ENCODE results near the gene SSTR3. TPM values are rescaled to one million over a fixed set of nuclear protein-coding genes. Genes with fewer than 3 reads are reported as not detected.

Gene SSTR3
- total RNA-seq, 4 donors from 2014 or later: 0.11 to 0.24 (median 0.13) TPM; not detected in 1

GRCh38 chr22:37179126-37179470, 33.2 kb downstream of the SSTR3 start:
- Histone ChIP-seq H3K27ac (peak overlapping the region in 1 of 3 donors; percentile 52), H3K27me3 (no peaks in the 10 kb centered on the region), H3K9me3 (no peaks in the 10 kb centered on the region), H3K4me1 (peaks cover 0 to 30% of the 10 kb centered on the region in 2 donors), H3K4me3 (replicated peaks in 1 of 3) (no peak overlapping the region), H3K36me3 (no peaks in the 10 kb centered on the region)
- TF ChIP-seq, protein P1, sequence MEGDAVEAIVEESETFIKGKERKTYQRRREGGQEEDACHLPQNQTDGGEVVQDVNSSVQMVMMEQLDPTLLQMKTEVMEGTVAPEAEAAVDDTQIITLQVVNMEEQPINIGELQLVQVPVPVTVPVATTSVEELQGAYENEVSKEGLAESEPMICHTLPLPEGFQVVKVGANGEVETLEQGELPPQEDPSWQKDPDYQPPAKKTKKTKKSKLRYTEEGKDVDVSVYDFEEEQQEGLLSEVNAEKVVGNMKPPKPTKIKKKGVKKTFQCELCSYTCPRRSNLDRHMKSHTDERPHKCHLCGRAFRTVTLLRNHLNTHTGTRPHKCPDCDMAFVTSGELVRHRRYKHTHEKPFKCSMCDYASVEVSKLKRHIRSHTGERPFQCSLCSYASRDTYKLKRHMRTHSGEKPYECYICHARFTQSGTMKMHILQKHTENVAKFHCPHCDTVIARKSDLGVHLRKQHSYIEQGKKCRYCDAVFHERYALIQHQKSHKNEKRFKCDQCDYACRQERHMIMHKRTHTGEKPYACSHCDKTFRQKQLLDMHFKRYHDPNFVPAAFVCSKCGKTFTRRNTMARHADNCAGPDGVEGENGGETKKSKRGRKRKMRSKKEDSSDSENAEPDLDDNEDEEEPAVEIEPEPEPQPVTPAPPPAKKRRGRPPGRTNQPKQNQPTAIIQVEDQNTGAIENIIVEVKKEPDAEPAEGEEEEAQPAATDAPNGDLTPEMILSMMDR (IDR thresholded peaks at IDR 0.05): no peak
- no peak for TF ChIP-seq POLR2A (IDR thresholded peaks at IDR 0.05)
- DNase-seq: no peak
- intact Hi-C loops (cut with DNase I): no loop called here
- 84 to 96% methylated on average over 10 of the region's 10 CpGs for WGBS, 2 donors

- intact Hi-C loops (cut with DNase I): no loop called here
- no peaks in the 10 kb centered on the region for H3K9me3 ChIP-seq
- no peak for TF ChIP-seq POLR2A (IDR thresholded peaks at IDR 0.05)
- TF ChIP-seq, protein P1 (IDR thresholded peaks at IDR 0.05): no peak
- H3K36me3 ChIP-seq: no peaks in the 10 kb centered on the region
- peaks cover 0 to 30% of the 10 kb centered on the region in 2 donors for H3K4me1 ChIP-seq
- H3K27me3 ChIP-seq: no peaks in the 10 kb centered on the region
- 47 to 52% methylated on average over 11 to 16 of the region's 17 CpGs for WGBS, 2 donors
- DNase-seq: peak; percentile 30 to 37
- H3K27ac ChIP-seq: peak overlapping the region in 1 of 3 donors; percentile 52
- no peak overlapping the region for H3K4me3 ChIP-seq (replicated peaks in 1 of 3)
These were observed 33.7 kb downstream of the SSTR3 start for GRCh38 chr22:37178350-37179125.

DNA sequence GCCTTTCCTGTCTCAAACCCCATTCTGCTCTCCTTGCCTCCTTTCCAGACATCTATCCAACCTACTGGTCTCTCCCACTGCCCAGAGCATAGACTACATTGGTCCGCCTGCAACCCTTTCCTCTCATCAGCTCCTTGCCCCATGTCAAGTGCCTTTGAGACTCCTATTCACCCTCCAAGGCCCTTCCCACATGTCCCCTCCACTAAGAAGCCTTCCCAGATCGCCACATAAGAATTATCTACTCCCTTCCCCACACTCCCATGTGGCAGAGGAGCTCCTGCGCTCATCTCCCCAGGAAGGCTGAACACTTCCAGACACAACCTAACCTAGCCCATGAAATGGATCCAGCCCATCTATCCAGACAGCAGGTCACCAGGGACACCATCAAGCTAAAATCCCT, 34.5 kb downstream of the SSTR3 start:
- DNase-seq: no peak
- WGBS, 2 donors: 98 to 99% methylated on average over 3 of the region's 3 CpGs
- H3K36me3 ChIP-seq: no peaks in the 10 kb centered on the region
- H3K9me3 ChIP-seq: no peaks in the 10 kb centered on the region
- H3K27me3 ChIP-seq: no peaks in the 10 kb centered on the region
- H3K4me1 ChIP-seq: peaks cover 0 to 30% of the 10 kb centered on the region in 2 donors
- TF ChIP-seq, protein P1 (IDR thresholded peaks at IDR 0.05): no peak
- TF ChIP-seq POLR2A (IDR thresholded peaks at IDR 0.05): no peak
- no peak overlapping the region for H3K27ac ChIP-seq
- no peak overlapping the region for H3K4me3 ChIP-seq (replicated peaks in 1 of 3)
- intact Hi-C loops (cut with DNase I): no loop called here

DNA sequence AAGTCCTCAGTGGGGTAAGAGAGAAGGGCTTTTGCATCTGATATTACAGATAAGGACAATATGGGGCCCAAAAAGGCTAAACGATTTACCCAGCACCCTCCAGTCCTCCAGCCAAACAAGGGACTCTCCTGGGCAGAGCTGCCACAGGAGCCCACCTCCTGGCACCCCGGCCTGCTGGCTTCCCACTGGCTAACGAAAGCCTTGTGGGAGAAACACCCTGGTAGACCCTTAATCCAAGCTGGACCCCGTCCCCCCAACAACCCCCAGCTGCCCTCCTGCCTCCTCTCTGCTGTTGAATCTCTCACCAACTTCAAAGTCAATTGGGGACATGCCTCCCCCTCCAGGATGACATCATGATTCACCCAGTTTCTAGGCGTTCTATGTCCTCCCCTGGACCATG, 35.1 kb downstream of the SSTR3 start:
- 87 to 90% methylated on average over 4 to 5 of the region's 5 CpGs for WGBS, 2 donors
- Histone ChIP-seq H3K4me3 (replicated peaks in 1 of 3) (no peak overlapping the region), H3K9me3 (no peaks in the 10 kb centered on the region), H3K27ac (no peak overlapping the region), H3K27me3 (no peaks in the 10 kb centered on the region), H3K36me3 (no peaks in the 10 kb centered on the region), H3K4me1 (peaks cover 0 to 30% of the 10 kb centered on the region in 2 donors)
- intact Hi-C loops (cut with DNase I): no loop called here
- DNase-seq: no peak
- TF ChIP-seq, protein P1 (IDR thresholded peaks at IDR 0.05): no peak
- TF ChIP-seq POLR2A (IDR thresholded peaks at IDR 0.05): no peak

GRCh38 chr22:37176464-37177061, 35.7 kb downstream of the SSTR3 start:
- H3K36me3 ChIP-seq: no peaks in the 10 kb centered on the region
- intact Hi-C loops (cut with DNase I): no loop called here
- WGBS, 2 donors: 36 to 42% methylated on average over 23 of the region's 23 CpGs
- peak; percentile 30 to 32 for DNase-seq
- no peaks in the 10 kb centered on the region for H3K9me3 ChIP-seq
- peaks cover 0 to 30% of the 10 kb centered on the region in 2 donors for H3K4me1 ChIP-seq
- TF ChIP-seq, protein P1 (IDR thresholded peaks at IDR 0.05): no peak
- TF ChIP-seq POLR2A (IDR thresholded peaks at IDR 0.05): no peak
- no peaks in the 10 kb centered on the region for H3K27me3 ChIP-seq
- no peak overlapping the region for H3K27ac ChIP-seq
- H3K4me3 ChIP-seq (replicated peaks in 1 of 3): no peak overlapping the region
